H1 (cell line): Measurements from ENCODE around the gene ARHGAP21. TPM values are rescaled to one million over a fixed set of nuclear protein-coding genes. Genes with fewer than 3 reads are reported as not detected.

ENCODE experiments used
- CTCF ChIA-PET: fragments of 300-600 bp; sonication (Branson Sonifier 250); formaldehyde crosslinking; loops from one replicate; lab custom pipeline; 2021; ENCODE audit not compliant: partially characterized antibody; lab: Charles Lee
- POLR2A ChIA-PET: fragments of 300-600 bp; sonication (Branson Sonifier 250); formaldehyde crosslinking; loops from one replicate; lab custom pipeline; 2021; ENCODE audit warnings: inconsistent platforms; ENCODE audit not compliant: partially characterized antibody; lab: Charles Lee
- DNase-seq, 2 experiments: peaks; one replicate each; pipeline versions ENCODE4 v3.0.0 to v3.0.0-alpha.2; 2010 to 2022; ENCODE audit warnings: low spot score in 2 of 2, low read depth in 1 of 2, mixed read lengths in 1 of 2
- FAIRE-seq: peaks from 2 replicates; lab custom pipeline; 2011; peaks lifted over from hg19 to GRCh38; lab: Jason Lieb, UNC
- H2AFZ ChIP-seq: 2 replicates; pipeline ENCODE4 v1.8.1; 2012; ENCODE audit warnings: low read length, inconsistent platforms
- H2AK5ac ChIP-seq: 2 replicates; pipeline ENCODE4 v1.6.1; 2013; ENCODE audit warnings: low read depth, low read length
- H2BK120ac ChIP-seq: replicated peaks from 2 replicates; pipeline ENCODE3; 2013; ENCODE audit warnings: low read depth, low read length, inconsistent platforms
- H2BK12ac ChIP-seq: 2 replicates; pipeline ENCODE4 v1.6.1; 2013; ENCODE audit warnings: low read depth, low read length
- H2BK15ac ChIP-seq: 2 replicates; pipeline ENCODE4 v1.6.1; 2013; ENCODE audit warnings: low read length
- H2BK20ac ChIP-seq: 2 replicates; pipeline ENCODE4 v1.6.1; 2013; ENCODE audit warnings: low read length
- H2BK5ac ChIP-seq: 2 replicates; pipeline ENCODE4 v1.6.1; 2013; ENCODE audit warnings: low read depth, low read length
- H3K14ac ChIP-seq: 2 replicates; pipeline ENCODE4 v1.6.1; 2013; ENCODE audit warnings: inconsistent platforms; ENCODE audit not compliant: insufficient read length
- H3K18ac ChIP-seq: 2 replicates; pipeline ENCODE4 v1.6.1; 2013; ENCODE audit warnings: low read length; ENCODE audit errors: extremely low read depth
- H3K23ac ChIP-seq: 2 replicates; pipeline ENCODE4 v1.6.1; 2013; ENCODE audit warnings: inconsistent platforms; ENCODE audit not compliant: insufficient read length
- H3K23me2 ChIP-seq: 2 replicates; pipeline ENCODE4 v1.6.1; 2013; ENCODE audit warnings: low read depth, low read length
- H3K27ac ChIP-seq: 2 replicates; pipeline ENCODE4 v1.6.1; 2011; ENCODE audit warnings: low read depth, low read length, inconsistent platforms
- H3K27me3 ChIP-seq, 4 experiments: replicated peaks in 1 of 4; 1 replicate in 1 of 4; 2 replicates in 3 of 4; pipeline versions ENCODE4 v1.6.1 to v1.8.1; 2011 to 2013; ENCODE audit warnings: low read length in 3 of 4, mild to moderate bottlenecking in 3 of 4, inconsistent platforms in 2 of 4, mixed read lengths in 2 of 4, moderate library complexity in 1 of 4; ENCODE audit not compliant: control insufficient read depth in 3 of 4, insufficient read depth in 3 of 4; ENCODE audit errors: extremely low read depth in 1 of 4
- H3K36me3 ChIP-seq, 4 experiments: 2 replicates each; pipeline versions ENCODE4 v1.6.1 to v1.8.1; 2011 to 2013; ENCODE audit warnings: mild to moderate bottlenecking in 4 of 4, low read length in 3 of 4, moderate library complexity in 2 of 4, control low read depth in 1 of 4, inconsistent platforms in 1 of 4; ENCODE audit not compliant: insufficient read depth in 4 of 4, control insufficient read depth in 2 of 4
- H3K4ac ChIP-seq: replicated peaks from 2 replicates; pipeline ENCODE3; 2013; ENCODE audit warnings: low read length, low read depth, mixed read lengths, inconsistent platforms; ENCODE audit not compliant: insufficient read length
- H3K4me1 ChIP-seq, 4 experiments: replicated peaks in 1 of 4; 1 replicate in 1 of 4; 2 replicates in 3 of 4; pipeline versions ENCODE4 v1.6.1 to v1.8.1; 2011 to 2013; ENCODE audit warnings: low read length in 3 of 4, inconsistent platforms in 2 of 4, mixed read lengths in 1 of 4; ENCODE audit not compliant: insufficient read depth in 4 of 4, control insufficient read depth in 3 of 4
- H3K4me2 ChIP-seq, 2 experiments: 2 replicates each; pipeline versions ENCODE4 v1.6.1 to v1.8.1; 2011 to 2013; ENCODE audit warnings: low read depth in 2 of 2, low read length in 2 of 2, control low read depth in 1 of 2, inconsistent platforms in 1 of 2, mild to moderate bottlenecking in 1 of 2; ENCODE audit not compliant: insufficient read depth in 1 of 2
- H3K4me3 ChIP-seq, 4 experiments: fragments of 200-600, 300-600 bp in 1 of 4; sonication (generic), shearing (Covaris generic), sonication (Bioruptor Twin) in 1 of 4; 2 replicates each; pipeline versions ENCODE4 v1.5.1 to v1.8.1; 2011 to 2016; ENCODE audit warnings: low read length in 4 of 4, low read depth in 3 of 4, control low read depth in 2 of 4, inconsistent platforms in 2 of 4, mild to moderate bottlenecking in 2 of 4, mixed read lengths in 1 of 4, moderate library complexity in 1 of 4; ENCODE audit not compliant: insufficient read depth in 2 of 4; ENCODE audit errors: extremely low read depth in 1 of 4
- H3K56ac ChIP-seq: replicated peaks from 2 replicates; pipeline ENCODE3; 2013; ENCODE audit warnings: low read depth, mild to moderate bottlenecking, mixed read lengths, low read length, inconsistent platforms; ENCODE audit not compliant: insufficient read length
- H3K79me1 ChIP-seq: 2 replicates; pipeline ENCODE4 v1.6.1; 2013; ENCODE audit warnings: low read depth, low read length, control low read depth
- H3K79me2 ChIP-seq, 2 experiments: 2 replicates each; pipeline versions ENCODE4 v1.6.1 to v1.8.1; 2012 to 2013; ENCODE audit warnings: low read length in 2 of 2, mild to moderate bottlenecking in 2 of 2, inconsistent platforms in 1 of 2; ENCODE audit not compliant: insufficient read depth in 2 of 2, control insufficient read depth in 1 of 2
- H3K9ac ChIP-seq, 4 experiments: replicated peaks in 1 of 4; 1 replicate in 1 of 4; 2 replicates in 3 of 4; pipeline versions ENCODE4 v1.6.1 to v1.8.1; 2011 to 2013; ENCODE audit warnings: low read depth in 3 of 4, low read length in 3 of 4, control low read depth in 2 of 4, mild to moderate bottlenecking in 2 of 4, moderate library complexity in 2 of 4, inconsistent platforms in 1 of 4; ENCODE audit errors: extremely low read depth in 1 of 4
- H3K9me3 ChIP-seq, 2 experiments: 2 replicates each; pipeline versions ENCODE4 v1.6.1 to v1.8.1; 2012 to 2013; ENCODE audit warnings: mild to moderate bottlenecking in 2 of 2, moderate library complexity in 2 of 2, control low read depth in 1 of 2, inconsistent platforms in 1 of 2, low read depth in 1 of 2, low read length in 1 of 2, mixed read lengths in 1 of 2; ENCODE audit not compliant: insufficient read depth in 2 of 2
- H4K20me1 ChIP-seq, 2 experiments: replicated peaks in 1 of 2; 2 replicates each; pipeline versions ENCODE3 to v1.8.1; 2011 to 2013; ENCODE audit warnings: inconsistent platforms in 2 of 2, low read length in 2 of 2, mild to moderate bottlenecking in 1 of 2; ENCODE audit not compliant: insufficient read depth in 2 of 2, control insufficient read depth in 1 of 2
- H4K5ac ChIP-seq: 2 replicates; pipeline ENCODE4 v1.6.1; 2013; ENCODE audit warnings: low read length, low read depth, mixed read lengths, inconsistent platforms; ENCODE audit not compliant: insufficient read length
- H4K8ac ChIP-seq: 2 replicates; pipeline ENCODE4 v1.8.0; 2013; ENCODE audit warnings: mild to moderate bottlenecking, moderate library complexity, low read length, inconsistent platforms; ENCODE audit not compliant: insufficient read depth; ENCODE audit errors: extremely low read depth
- H4K91ac ChIP-seq: replicated peaks from 2 replicates; pipeline ENCODE3; 2013; ENCODE audit warnings: low read length, mixed read lengths, inconsistent platforms; ENCODE audit not compliant: insufficient read length
- BCL11A ChIP-seq, 2 experiments: IDR thresholded peaks; one replicate each; pipeline ENCODE4 v1.6.1; 2011; ENCODE audit warnings: low read depth in 2 of 2, low read length in 2 of 2, mild to moderate bottlenecking in 2 of 2
- CBX5 ChIP-seq: fragments of 300-800, 300-1000 bp; sonication (generic); IDR thresholded peaks from 2 replicates; pipeline ENCODE4 v1.7.1; 2016; ENCODE audit warnings: antibody characterized with exemption, low read length, low read depth
- EP300 ChIP-seq, 2 experiments: IDR thresholded peaks; 1 replicate in 1 of 2; 2 replicates in 1 of 2; pipeline ENCODE4 v1.6.1; 2011 to 2012; ENCODE audit warnings: low read depth in 2 of 2, low read length in 2 of 2, mild to moderate bottlenecking in 2 of 2, borderline replicate concordance in 1 of 2, inconsistent platforms in 1 of 2, moderate library complexity in 1 of 2
- GTF2F1 ChIP-seq: IDR thresholded peaks from 2 replicates; pipeline ENCODE4 v1.6.1; 2012; ENCODE audit warnings: low read depth, low read length, improper control_type of control experiment, borderline replicate concordance
- HDAC6 ChIP-seq: IDR thresholded peaks from one replicate; pipeline ENCODE4 v1.7.1; 2012; ENCODE audit warnings: low read depth, mild to moderate bottlenecking, inconsistent platforms, low read length, moderate library complexity
- JUN ChIP-seq: IDR thresholded peaks from 2 replicates; pipeline ENCODE4 v1.6.1; 2011; ENCODE audit warnings: low read depth, mild to moderate bottlenecking, improper control_type of control experiment, low read length
- KDM5A ChIP-seq: fragments of 200-600 bp; IDR thresholded peaks from 2 replicates; pipeline ENCODE4 v1.7.1; 2012; ENCODE audit warnings: mild to moderate bottlenecking, low read length, inconsistent platforms, mixed read lengths
- MAFK ChIP-seq: IDR thresholded peaks from 2 replicates; pipeline ENCODE4 v1.6.1; 2012; ENCODE audit warnings: low read depth, mild to moderate bottlenecking, improper control_type of control experiment, low read length
- SAP30 ChIP-seq: fragments of 300-600 bp; sonication (generic); IDR thresholded peaks from 2 replicates; pipeline ENCODE4 v1.7.1; 2012; ENCODE audit warnings: low read length, moderate library complexity, mild to moderate bottlenecking, inconsistent platforms; ENCODE audit not compliant: insufficient read depth, insufficient replicate concordance
- SRF ChIP-seq: IDR thresholded peaks from 2 replicates; pipeline ENCODE4 v1.6.1; 2011; ENCODE audit warnings: mild to moderate bottlenecking, low read depth, low read length, moderate library complexity
- USF2 ChIP-seq: IDR thresholded peaks from 2 replicates; pipeline ENCODE4 v1.6.1; 2011; ENCODE audit warnings: low read length, improper control_type of control experiment
- WGBS, 2 experiments: shearing (Covaris generic) in 1 of 2; methylation state at CpG; one replicate each; pipeline versions ENCODE4 v1.1.6 to v1.1.7; 2013 to 2015; ENCODE audit warnings: low lambda C conversion rate in 2 of 2, mixed read lengths in 2 of 2, inconsistent platforms in 1 of 2, low coverage in 1 of 2, missing lambda C conversion rate in 1 of 2; ENCODE audit not compliant: insufficient replicate concordance in 2 of 2, insufficient coverage in 1 of 2, insufficient read length in 1 of 2; ENCODE audit errors: extremely low coverage in 1 of 2, missing lambda C conversion rate in 1 of 2; 5-methylcytosine and 5-hydroxymethylcytosine counted together
- polyA plus RNA-seq, 7 experiments: library from polyadenylated mRNA; depleted of rRNA in 3 of 7; stranded (reverse) in 5 of 7; unstranded in 2 of 7; fragments of >200 nt in 5 of 7; fragments of 200-250 nt in 2 of 7; gene quantifications; 1 replicate in 5 of 7; 2 replicates in 1 of 7; 4 replicates in 1 of 7; pipeline versions ENCODE4 v1.2.1 to v1.2.3, GENCODE V29; 2011 to 2013; ENCODE audit warnings: missing spikeins in 2 of 7, mixed read lengths in 2 of 7
- total RNA-seq: library from RNA; stranded (reverse); fragmentation: NEBNext Ultra II Directional; extraction: Animal tissue kit (Norgen Biotek cat#: 25700); gene quantifications from 2 replicates; pipeline ENCODE4 v1.2.1, GENCODE V29; 2021
- TF ChIP-seq, protein P1 (sequence below): IDR thresholded peaks from 2 replicates; pipeline ENCODE4 v1.6.1; 2012; ENCODE audit warnings: inconsistent platforms

The ARHGAP21 gene
- total and polyA plus RNA-seq, 2 of the 8 experiments (the other 6 are each of a cell fraction or from before 2014, with no cell fraction given): 14.4 to 35.3 TPM

DNA sequence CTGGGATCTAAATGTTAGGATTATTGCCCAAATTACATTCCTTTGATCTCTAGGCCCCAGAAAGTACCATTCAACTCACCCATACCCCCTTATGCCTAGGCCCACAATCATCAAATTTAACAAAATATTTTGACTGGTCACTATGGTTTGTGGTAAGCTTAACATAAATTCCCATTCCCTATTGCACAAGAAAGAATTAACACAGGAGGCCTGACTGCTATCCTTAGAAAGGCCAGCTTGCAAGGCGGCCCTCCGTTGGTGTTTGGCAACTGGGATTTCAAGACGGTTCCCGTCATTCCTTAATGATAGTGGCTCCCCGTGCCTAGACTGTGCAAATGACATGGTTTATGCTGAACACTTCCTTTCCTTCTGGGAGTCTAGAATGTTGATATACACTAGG lies 29.6 kb downstream of the ARHGAP21 start:
- Histone ChIP-seq H3K9me3 (no peaks in the 10 kb centered on the region), H3K23ac (no peak overlapping the region), H3K18ac (no peak overlapping the region), H3K27me3 (no peaks in the 10 kb centered on the region), H3K4me1 (peaks cover 0 to 3% (median 0%) of the 10 kb centered on the region in 4 experiments; a peak in 2 of 7 replicates), H3K4ac (no peak overlapping the region), H3K9ac (no peak overlapping the region), H4K8ac (no peak overlapping the region; the same call in 1 of the 2 replicates), H3K23me2 (no peaks in the 10 kb centered on the region; the same call in 1 of the 2 replicates), H2BK20ac (no peak overlapping the region), H2AK5ac (no peak overlapping the region), H4K5ac (no peak overlapping the region), H3K56ac (no peak overlapping the region), H4K91ac (no peak overlapping the region), H3K27ac (no peak overlapping the region), H3K4me2 (no peak overlapping the region), H2BK12ac (no peak overlapping the region), H3K14ac (no peak overlapping the region), H3K79me2 (peaks cover 0 to 45% of the 10 kb centered on the region in 2 experiments; a peak in 2 of 4 replicates), H3K4me3 (no peak overlapping the region), H2BK5ac (no peak overlapping the region), H2BK15ac (no peak overlapping the region), H2BK120ac (no peak overlapping the region), H3K79me1 (peaks cover 2% of the 10 kb centered on the region), H2AFZ (no peak overlapping the region), H4K20me1 (peaks cover 2 to 4% of the 10 kb centered on the region in 2 experiments), H3K36me3 (no peaks in the 10 kb centered on the region)
- POLR2A ChIA-PET: interaction anchor here (0.7 kb wide), 1 partner anchor 133 kb away, joined by 3 read pairs; no protein-coding TSS in a partner anchor
- CTCF ChIA-PET: no interaction called here
- DNase-seq (no peak), FAIRE-seq (no peak)
- 96% methylated on average over 5 of the region's 5 CpGs; no CpG with 5 or more reads in 1 of the 2 experiments for WGBS, 2 experiments
- TF ChIP-seq KDM5A: no peak
- no peak for TF ChIP-seq HDAC6
- TF ChIP-seq SAP30: no peak
- no peak for TF ChIP-seq USF2
- TF ChIP-seq CBX5: no peak
- no peak for TF ChIP-seq BCL11A (IDR thresholded peaks at IDR 0.05; ENCODE audit: low read depth in 2 of 2, low read length in 2 of 2)
- no peak for TF ChIP-seq JUN
- TF ChIP-seq, protein P1, sequence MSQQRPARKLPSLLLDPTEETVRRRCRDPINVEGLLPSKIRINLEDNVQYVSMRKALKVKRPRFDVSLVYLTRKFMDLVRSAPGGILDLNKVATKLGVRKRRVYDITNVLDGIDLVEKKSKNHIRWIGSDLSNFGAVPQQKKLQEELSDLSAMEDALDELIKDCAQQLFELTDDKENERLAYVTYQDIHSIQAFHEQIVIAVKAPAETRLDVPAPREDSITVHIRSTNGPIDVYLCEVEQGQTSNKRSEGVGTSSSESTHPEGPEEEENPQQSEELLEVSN: no peak
- no peak for TF ChIP-seq MAFK
- TF ChIP-seq EP300 (IDR thresholded peaks at IDR 0.05; ENCODE audit: borderline replicate concordance in 1 of 2, low read depth in 2 of 2, low read length in 2 of 2): no peak
- no peak for TF ChIP-seq GTF2F1
- TF ChIP-seq SRF: no peak
